PFSK-1 (cell line): Measurements from ENCODE around the gene SLC36A3.

ENCODE experiments used
- FOXP2 ChIP-seq: optimal IDR thresholded peaks from 2 replicates; pipeline ENCODE3; 2011; ENCODE audit warnings: borderline replicate concordance, control low read depth, inconsistent platforms; ENCODE audit not compliant: insufficient read depth; ENCODE audit errors: extremely low read length, extremely low read depth
- POLR2AphosphoS5 ChIP-seq: IDR thresholded peaks from 2 replicates; pipeline ENCODE4 v1.6.1; 2012; ENCODE audit warnings: low read depth, mild to moderate bottlenecking, control low read depth, low read length, moderate library complexity
- REST ChIP-seq, 2 experiments: IDR thresholded peaks; 2 replicates each; pipeline versions ENCODE4 v1.6.1 to v1.8.0; 2011 to 2012; ENCODE audit warnings: low read depth in 2 of 2, low read length in 2 of 2, control low read depth in 1 of 2, inconsistent platforms in 1 of 2, mild to moderate bottlenecking in 1 of 2, moderate library complexity in 1 of 2; ENCODE audit not compliant: insufficient read depth in 1 of 2
- SIN3A ChIP-seq: IDR thresholded peaks from 2 replicates; pipeline ENCODE4 v1.6.1; 2012; ENCODE audit warnings: mild to moderate bottlenecking, low read length, moderate library complexity, borderline replicate concordance; ENCODE audit not compliant: insufficient read depth
- TAF1 ChIP-seq: IDR thresholded peaks from 2 replicates; pipeline ENCODE4 v1.6.1; 2012; ENCODE audit warnings: low read length, control low read depth, borderline replicate concordance; ENCODE audit not compliant: insufficient read depth

Gene SLC36A3

GRCh38 chr5:151313357-151313756, 9.8 kb upstream of the SLC36A3 start:
- no peak for TF ChIP-seq POLR2AphosphoS5
- TF ChIP-seq SIN3A: no peak
- TF ChIP-seq FOXP2: no peak
- TF ChIP-seq REST (IDR thresholded peaks at IDR 0.05; ENCODE audit: insufficient read depth in 1 of 2, low read depth in 2 of 2, low read length in 2 of 2): no peak
- no peak for TF ChIP-seq TAF1

- TF ChIP-seq REST (IDR thresholded peaks at IDR 0.05; ENCODE audit: insufficient read depth in 1 of 2, low read depth in 2 of 2, low read length in 2 of 2) (no peak), FOXP2 (no peak), POLR2AphosphoS5 (no peak), TAF1 (no peak), SIN3A (no peak)
These were observed 9.3 kb upstream of the SLC36A3 start for GRCh38 chr5:151312756-151313324.

DNA sequence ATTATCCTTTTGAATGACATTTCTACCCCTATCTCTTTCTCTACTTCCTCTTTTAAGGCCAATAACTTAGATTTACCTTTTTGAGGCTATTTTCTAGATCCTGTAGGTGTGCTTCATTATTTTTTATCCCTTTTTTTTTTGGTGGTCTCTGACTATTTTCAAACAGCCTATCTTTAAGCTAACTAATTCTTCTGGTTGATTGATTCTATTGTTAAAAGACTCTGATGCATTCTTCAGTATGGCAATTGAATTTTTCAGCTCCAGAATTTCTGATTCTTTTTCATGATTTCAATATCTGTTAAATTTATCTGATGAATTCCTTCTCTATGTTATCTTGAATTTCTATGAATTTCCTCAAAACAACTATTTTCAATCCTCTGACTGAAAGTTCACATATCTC, 7.4 kb upstream of the SLC36A3 start:
- TF ChIP-seq TAF1 (no peak), FOXP2 (no peak), SIN3A (no peak), REST (IDR thresholded peaks at IDR 0.05; ENCODE audit: insufficient read depth in 1 of 2, low read depth in 2 of 2, low read length in 2 of 2) (no peak), POLR2AphosphoS5 (no peak)

DNA sequence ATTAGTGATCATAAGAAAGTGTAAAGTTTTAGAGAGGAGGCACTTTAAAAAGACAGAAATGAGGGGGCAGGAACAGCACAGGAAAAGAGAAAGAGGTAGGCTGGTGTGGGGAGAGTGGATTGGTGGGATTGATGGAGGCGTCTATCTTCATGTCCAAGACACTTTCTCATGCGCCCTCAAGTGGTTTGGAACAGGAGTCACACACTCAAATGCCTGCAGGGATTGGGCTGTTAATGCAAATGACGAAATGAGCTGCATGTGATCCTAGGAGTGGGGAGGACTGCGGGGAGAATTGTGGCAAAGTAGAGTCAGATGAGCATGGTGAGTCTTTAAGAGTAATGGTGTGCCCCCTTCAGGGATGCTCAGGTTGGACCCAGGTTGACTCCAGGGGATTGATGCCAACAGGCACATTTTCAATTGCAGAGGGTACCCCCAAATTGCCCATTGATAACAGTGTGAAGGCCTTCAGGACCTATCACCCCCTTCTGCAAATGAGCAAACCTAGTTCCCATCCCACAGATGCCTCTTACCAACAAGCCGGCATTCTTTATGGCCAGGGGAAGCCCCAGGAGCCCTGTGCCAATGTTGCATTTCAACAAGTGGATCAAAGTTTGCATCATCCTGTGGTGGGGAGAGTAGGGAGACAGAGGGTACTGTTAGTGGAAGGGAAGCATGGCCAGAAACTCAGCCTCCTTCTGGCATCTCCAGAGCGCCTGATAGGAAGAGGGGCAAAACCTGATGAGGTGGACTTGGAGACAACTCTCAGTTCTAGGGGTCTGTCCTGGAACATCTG, 5.3 kb downstream of the SLC36A3 start:
- TF ChIP-seq FOXP2 (no peak), POLR2AphosphoS5 (no peak), SIN3A (no peak), TAF1 (no peak), REST (IDR thresholded peaks at IDR 0.05; ENCODE audit: insufficient read depth in 1 of 2, low read depth in 2 of 2, low read length in 2 of 2) (no peak)

DNA sequence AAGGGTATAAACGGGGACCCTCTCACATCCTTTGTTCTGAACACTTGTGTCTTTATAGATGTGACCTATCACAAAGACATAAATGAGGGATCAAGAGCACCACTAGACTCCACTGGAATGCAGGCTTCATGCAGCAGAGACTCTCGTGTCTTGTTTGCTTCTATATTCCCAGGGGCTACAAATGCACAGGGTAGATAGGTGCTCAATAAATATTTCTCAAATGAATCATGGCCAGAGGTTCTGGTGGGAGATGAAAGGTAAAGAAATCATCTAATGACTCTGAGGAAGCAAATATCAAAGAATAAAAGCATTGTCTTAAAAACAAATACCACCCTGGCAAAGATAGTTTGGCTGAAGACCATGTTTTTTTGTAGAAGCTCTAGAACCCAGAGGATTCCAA, 6.6 kb downstream of the SLC36A3 start:
- no peak for TF ChIP-seq SIN3A
- TF ChIP-seq POLR2AphosphoS5: no peak
- no peak for TF ChIP-seq TAF1
- no peak for TF ChIP-seq FOXP2
- TF ChIP-seq REST (IDR thresholded peaks at IDR 0.05; ENCODE audit: insufficient read depth in 1 of 2, low read depth in 2 of 2, low read length in 2 of 2): no peak
